GM23338 (cell line): ENCODE measurements around the gene GCSH.

Experiments used
- CREB1 ChIP-seq: fragments of 250-450 bp; sonication (Bioruptor Pico); IDR thresholded peaks from 2 replicates; pipeline ENCODE4 v1.5.0; 2020; ENCODE audit warnings: low read depth, mild to moderate bottlenecking, moderate library complexity
- EZH2 ChIP-seq: fragments of 200-600 bp; sonication (generic); IDR thresholded peaks from one replicate; pipeline ENCODE4 v1.8.0; 2017; ENCODE audit warnings: antibody characterized with exemption, mild to moderate bottlenecking, low read depth; ENCODE audit not compliant: unreplicated experiment
- EZH2phosphoT487 ChIP-seq: fragments of 200-600 bp; sonication (generic); IDR thresholded peaks from one replicate; pipeline ENCODE4 v1.8.1; 2018; ENCODE audit warnings: antibody characterized with exemption; ENCODE audit not compliant: unreplicated experiment
- POLR2AphosphoS5 ChIP-seq: IDR thresholded peaks from 2 replicates; pipeline ENCODE4 v1.6.1; 2016; ENCODE audit warnings: antibody characterized with exemption, low read depth
- TF ChIP-seq, protein P1 (sequence below), 2 experiments: fragments of 200-600 bp in 1 of 2; sonication (generic) in 1 of 2; conservative IDR thresholded peaks; 2 replicates each; pipeline versions ENCODE4 v1.5.1 to v1.6.1; 2016 to 2017; ENCODE audit warnings: antibody characterized with exemption in 2 of 2, low read depth in 2 of 2, mild to moderate bottlenecking in 2 of 2, moderate library complexity in 1 of 2
- TF ChIP-seq, protein P2 (sequence below): IDR thresholded peaks from 2 replicates; pipeline ENCODE4 v1.6.1; 2016; ENCODE audit warnings: antibody characterized with exemption

DNA sequence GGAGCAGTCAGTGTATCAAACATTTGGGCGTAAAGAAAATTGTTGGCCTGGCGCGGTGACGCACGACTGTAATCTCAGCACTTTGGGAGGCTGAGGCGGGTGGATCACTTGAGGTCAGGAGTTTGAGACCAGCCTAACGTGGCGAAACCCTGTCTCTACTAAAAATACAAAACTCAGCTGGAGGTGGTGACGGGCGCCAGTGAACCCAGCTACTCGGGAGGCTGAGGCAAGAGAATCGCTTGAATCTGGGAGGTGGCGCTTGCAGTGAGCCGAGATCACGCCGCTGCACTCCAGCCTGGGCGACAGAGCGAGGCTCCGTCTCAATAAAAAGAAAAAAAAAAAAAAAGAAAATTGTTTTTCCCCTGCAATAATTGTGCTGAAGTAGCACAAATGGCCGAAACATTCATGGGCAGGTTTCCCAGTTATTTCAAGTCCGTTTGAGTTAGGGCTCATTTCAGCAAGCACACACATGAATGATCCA is 1.4 kb downstream of the GCSH start:
- TF ChIP-seq, protein P1, sequence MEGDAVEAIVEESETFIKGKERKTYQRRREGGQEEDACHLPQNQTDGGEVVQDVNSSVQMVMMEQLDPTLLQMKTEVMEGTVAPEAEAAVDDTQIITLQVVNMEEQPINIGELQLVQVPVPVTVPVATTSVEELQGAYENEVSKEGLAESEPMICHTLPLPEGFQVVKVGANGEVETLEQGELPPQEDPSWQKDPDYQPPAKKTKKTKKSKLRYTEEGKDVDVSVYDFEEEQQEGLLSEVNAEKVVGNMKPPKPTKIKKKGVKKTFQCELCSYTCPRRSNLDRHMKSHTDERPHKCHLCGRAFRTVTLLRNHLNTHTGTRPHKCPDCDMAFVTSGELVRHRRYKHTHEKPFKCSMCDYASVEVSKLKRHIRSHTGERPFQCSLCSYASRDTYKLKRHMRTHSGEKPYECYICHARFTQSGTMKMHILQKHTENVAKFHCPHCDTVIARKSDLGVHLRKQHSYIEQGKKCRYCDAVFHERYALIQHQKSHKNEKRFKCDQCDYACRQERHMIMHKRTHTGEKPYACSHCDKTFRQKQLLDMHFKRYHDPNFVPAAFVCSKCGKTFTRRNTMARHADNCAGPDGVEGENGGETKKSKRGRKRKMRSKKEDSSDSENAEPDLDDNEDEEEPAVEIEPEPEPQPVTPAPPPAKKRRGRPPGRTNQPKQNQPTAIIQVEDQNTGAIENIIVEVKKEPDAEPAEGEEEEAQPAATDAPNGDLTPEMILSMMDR (conservative IDR thresholded peaks at IDR 0.05; ENCODE audit: low read depth in 2 of 2): no peak
- TF ChIP-seq CREB1 (no peak), POLR2AphosphoS5 (no peak), EZH2 (no peak), EZH2phosphoT487 (no peak)
- TF ChIP-seq, protein P2, sequence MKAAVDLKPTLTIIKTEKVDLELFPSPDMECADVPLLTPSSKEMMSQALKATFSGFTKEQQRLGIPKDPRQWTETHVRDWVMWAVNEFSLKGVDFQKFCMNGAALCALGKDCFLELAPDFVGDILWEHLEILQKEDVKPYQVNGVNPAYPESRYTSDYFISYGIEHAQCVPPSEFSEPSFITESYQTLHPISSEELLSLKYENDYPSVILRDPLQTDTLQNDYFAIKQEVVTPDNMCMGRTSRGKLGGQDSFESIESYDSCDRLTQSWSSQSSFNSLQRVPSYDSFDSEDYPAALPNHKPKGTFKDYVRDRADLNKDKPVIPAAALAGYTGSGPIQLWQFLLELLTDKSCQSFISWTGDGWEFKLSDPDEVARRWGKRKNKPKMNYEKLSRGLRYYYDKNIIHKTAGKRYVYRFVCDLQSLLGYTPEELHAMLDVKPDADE: no peak
